GM12878 (cell line): ENCODE measurements around the gene APOL4. TPM values are rescaled to one million over a fixed set of nuclear protein-coding genes. Genes with fewer than 3 reads are reported as not detected.
A peak's percentile ranks its signal among the peaks of the same experiment; 100 is the strongest.

ENCODE experiments used
- BHLHE40 ChIP-seq, 2 experiments: fragments of 450-650 bp in 1 of 2; IDR thresholded peaks; 2 replicates each; pipeline ENCODE4 v1.6.1; 2011 to 2017; ENCODE audit warnings: low read depth in 2 of 2, borderline replicate concordance in 1 of 2, improper control_type of control experiment in 1 of 2, low read length in 1 of 2, mild to moderate bottlenecking in 1 of 2
- DPF2 ChIP-seq: fragments of 450-650 bp; IDR thresholded peaks from 2 replicates; pipeline ENCODE4 v1.6.1; 2017; ENCODE audit warnings: mild to moderate bottlenecking
- EED ChIP-seq: sonication (generic); IDR thresholded peaks from 2 replicates; pipeline ENCODE4 v1.6.1; 2016; ENCODE audit warnings: antibody characterized with exemption, low read depth
- IRF4 ChIP-seq: IDR thresholded peaks from 2 replicates; pipeline ENCODE4 v1.6.1; 2011; ENCODE audit warnings: low read depth, low read length
- JUNB ChIP-seq: IDR thresholded peaks from 2 replicates; pipeline ENCODE4 v1.6.1; 2016; ENCODE audit warnings: antibody characterized with exemption, mild to moderate bottlenecking
- MEF2B ChIP-seq: fragments of 450-650 bp; IDR thresholded peaks from 2 replicates; pipeline ENCODE4 v1.6.1; 2018; ENCODE audit warnings: mild to moderate bottlenecking, moderate library complexity; ENCODE audit not compliant: partially characterized antibody, poor library complexity, severe bottlenecking
- MYC ChIP-seq: IDR thresholded peaks from 2 replicates; pipeline ENCODE4 v1.6.1; 2011; ENCODE audit warnings: mild to moderate bottlenecking, low read length, moderate library complexity, inconsistent platforms; ENCODE audit not compliant: insufficient read depth, insufficient replicate concordance, insufficient read length, severe bottlenecking
- NBN ChIP-seq: fragments of 450-650 bp; IDR thresholded peaks from 2 replicates; pipeline ENCODE4 v1.6.1; 2016
- RELA ChIP-seq: fragments of 450-650 bp; IDR thresholded peaks from 2 replicates; pipeline ENCODE4 v1.8.0; 2014; ENCODE audit warnings: borderline replicate concordance; ENCODE audit not compliant: partially characterized antibody
- SMAD5 ChIP-seq: IDR thresholded peaks from 2 replicates; pipeline ENCODE4 v1.6.1; 2016; ENCODE audit warnings: antibody characterized with exemption, low read depth
- SP1 ChIP-seq: IDR thresholded peaks from one replicate; pipeline ENCODE4 v1.6.1; 2011; ENCODE audit warnings: low read depth, low read length
- SPI1 ChIP-seq: IDR thresholded peaks from 2 replicates; pipeline ENCODE4 v1.6.1; 2011; ENCODE audit warnings: low read depth, mild to moderate bottlenecking, low read length, moderate library complexity, borderline replicate concordance; ENCODE audit not compliant: insufficient read depth
- SREBF1 ChIP-seq: IDR thresholded peaks from 2 replicates; pipeline ENCODE4 v1.6.1; 2012; ENCODE audit warnings: mild to moderate bottlenecking, low read length
- SREBF2 ChIP-seq: IDR thresholded peaks from 2 replicates; pipeline ENCODE4 v1.6.1; 2012; ENCODE audit warnings: mild to moderate bottlenecking, low read length
- STAT1 ChIP-seq: fragments of 450-650 bp; conservative IDR thresholded peaks from 2 replicates; pipeline ENCODE4 v1.6.1; 2014; ENCODE audit warnings: antibody characterized with exemption, mild to moderate bottlenecking
- ZNF24 ChIP-seq: fragments of 450-650 bp; IDR thresholded peaks from 2 replicates; pipeline ENCODE4 v1.6.1; 2017; ENCODE audit warnings: antibody characterized with exemption, mild to moderate bottlenecking
- ZSCAN29 ChIP-seq: fragments of 450-650 bp; IDR thresholded peaks from 2 replicates; pipeline ENCODE4 v1.6.1; 2017; ENCODE audit warnings: mild to moderate bottlenecking, moderate library complexity
- polyA plus RNA-seq, 11 experiments: library from polyadenylated mRNA; depleted of rRNA in 4 of 11; unstranded in 6 of 11; stranded (reverse) in 5 of 11; fragments of >200 nt; fragmentation: Nextera tagmentation in 4 of 11; fragmentation: Illumina TruSeq in 1 of 11; extraction: Ambion mirVana in 4 of 11; extraction: Trizol in 1 of 11; gene quantifications; 1 replicate in 1 of 11; 2 replicates in 10 of 11; pipeline versions ENCODE4 v1.2.1 to v1.2.3, GENCODE V29; 2011 to 2016; ENCODE audit warnings: inconsistent platforms in 2 of 11, missing spikeins in 2 of 11, low read depth in 1 of 11
- total RNA-seq, 4 experiments: library from RNA; depleted of rRNA in 3 of 4; stranded (reverse); fragments of >200 nt in 3 of 4; fragmentation: Illumina TruSeq in 1 of 4; extraction: Trizol in 1 of 4; gene quantifications; 2 replicates each; pipeline versions ENCODE4 v1.2.1 to v1.2.3, GENCODE V29; 2013 to 2021
- TF ChIP-seq, protein P1 (sequence below): fragments of 450-650 bp; IDR thresholded peaks from 2 replicates; pipeline ENCODE4 v1.6.1; 2017; ENCODE audit warnings: mild to moderate bottlenecking
- TF ChIP-seq, protein P2 (sequence below): fragments of 450-650 bp; conservative IDR thresholded peaks from 2 replicates; pipeline ENCODE4 v1.6.1; 2017; ENCODE audit warnings: mild to moderate bottlenecking, moderate library complexity
- TF ChIP-seq, protein P3 (sequence below): fragments of 450-650 bp; formaldehyde crosslinking; IDR thresholded peaks from 2 replicates; pipeline ENCODE4 v1.4.0; 2022; ENCODE audit warnings: mild to moderate bottlenecking, moderate library complexity
- TF ChIP-seq, protein P4 (sequence below): IDR thresholded peaks from 2 replicates; pipeline ENCODE4 v1.6.1; 2011; ENCODE audit warnings: borderline replicate concordance, low read depth, mild to moderate bottlenecking, moderate library complexity, mixed read lengths, low read length; ENCODE audit not compliant: insufficient read depth; ENCODE audit errors: extremely low read length
- TF ChIP-seq, protein P5 (sequence below): fragments of 450-650 bp; IDR thresholded peaks from 2 replicates; pipeline ENCODE4 v1.6.1; 2016; ENCODE audit warnings: mild to moderate bottlenecking

APOL4 gene
- total and polyA plus RNA-seq, 10 of the 15 experiments (the other 5 are each of a cell fraction or from before 2014, with no cell fraction given), result 0.03 to 0.24 (median 0.19) TPM; not detected in 7

DNA sequence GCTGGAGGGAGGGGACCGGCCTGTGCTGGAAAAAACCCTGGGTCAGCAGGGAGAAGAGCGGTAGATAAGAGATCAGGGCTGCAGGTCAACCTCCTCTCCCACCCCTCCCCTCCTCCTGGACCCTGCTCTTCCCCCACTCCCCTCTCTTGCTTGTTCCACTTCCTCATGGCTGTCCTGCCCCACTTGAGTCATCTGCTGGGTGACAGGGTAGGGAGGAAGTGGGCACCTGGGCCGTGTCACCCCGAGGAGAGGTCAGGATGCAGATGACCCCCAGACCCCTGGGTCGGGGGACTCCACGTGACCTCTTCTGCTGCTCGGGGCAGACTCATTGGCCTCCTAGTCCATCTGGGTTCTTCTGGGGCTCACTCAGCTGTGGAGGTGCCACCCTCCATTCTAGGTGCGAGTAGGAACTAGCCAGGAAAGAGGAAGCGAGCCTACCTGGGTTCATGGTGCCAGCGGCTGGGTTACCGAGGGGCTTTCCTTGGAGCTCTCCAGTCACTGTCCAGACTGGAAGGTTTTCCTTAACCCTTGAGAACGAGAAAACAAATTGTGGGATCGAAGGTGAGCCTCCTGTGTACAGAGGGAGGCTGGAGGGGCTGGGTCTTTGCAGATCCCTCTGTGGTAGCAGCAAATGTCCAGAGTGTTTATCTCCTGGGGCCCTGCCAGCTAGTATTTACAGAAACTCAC is 31.2 kb upstream of the APOL4 start (continued):
- TF ChIP-seq, protein P1, sequence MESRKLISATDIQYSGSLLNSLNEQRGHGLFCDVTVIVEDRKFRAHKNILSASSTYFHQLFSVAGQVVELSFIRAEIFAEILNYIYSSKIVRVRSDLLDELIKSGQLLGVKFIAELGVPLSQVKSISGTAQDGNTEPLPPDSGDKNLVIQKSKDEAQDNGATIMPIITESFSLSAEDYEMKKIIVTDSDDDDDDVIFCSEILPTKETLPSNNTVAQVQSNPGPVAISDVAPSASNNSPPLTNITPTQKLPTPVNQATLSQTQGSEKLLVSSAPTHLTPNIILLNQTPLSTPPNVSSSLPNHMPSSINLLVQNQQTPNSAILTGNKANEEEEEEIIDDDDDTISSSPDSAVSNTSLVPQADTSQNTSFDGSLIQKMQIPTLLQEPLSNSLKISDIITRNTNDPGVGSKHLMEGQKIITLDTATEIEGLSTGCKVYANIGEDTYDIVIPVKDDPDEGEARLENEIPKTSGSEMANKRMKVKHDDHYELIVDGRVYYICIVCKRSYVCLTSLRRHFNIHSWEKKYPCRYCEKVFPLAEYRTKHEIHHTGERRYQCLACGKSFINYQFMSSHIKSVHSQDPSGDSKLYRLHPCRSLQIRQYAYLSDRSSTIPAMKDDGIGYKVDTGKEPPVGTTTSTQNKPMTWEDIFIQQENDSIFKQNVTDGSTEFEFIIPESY, result no peak
- TF ChIP-seq, protein P2, sequence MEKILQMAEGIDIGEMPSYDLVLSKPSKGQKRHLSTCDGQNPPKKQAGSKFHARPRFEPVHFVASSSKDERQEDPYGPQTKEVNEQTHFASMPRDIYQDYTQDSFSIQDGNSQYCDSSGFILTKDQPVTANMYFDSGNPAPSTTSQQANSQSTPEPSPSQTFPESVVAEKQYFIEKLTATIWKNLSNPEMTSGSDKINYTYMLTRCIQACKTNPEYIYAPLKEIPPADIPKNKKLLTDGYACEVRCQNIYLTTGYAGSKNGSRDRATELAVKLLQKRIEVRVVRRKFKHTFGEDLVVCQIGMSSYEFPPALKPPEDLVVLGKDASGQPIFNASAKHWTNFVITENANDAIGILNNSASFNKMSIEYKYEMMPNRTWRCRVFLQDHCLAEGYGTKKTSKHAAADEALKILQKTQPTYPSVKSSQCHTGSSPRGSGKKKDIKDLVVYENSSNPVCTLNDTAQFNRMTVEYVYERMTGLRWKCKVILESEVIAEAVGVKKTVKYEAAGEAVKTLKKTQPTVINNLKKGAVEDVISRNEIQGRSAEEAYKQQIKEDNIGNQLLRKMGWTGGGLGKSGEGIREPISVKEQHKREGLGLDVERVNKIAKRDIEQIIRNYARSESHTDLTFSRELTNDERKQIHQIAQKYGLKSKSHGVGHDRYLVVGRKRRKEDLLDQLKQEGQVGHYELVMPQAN, result no peak
- TF ChIP-seq ZNF24 (no peak), DPF2 (peak; percentile 72; the same call in 1 of the 2 replicates), NBN (no peak), EED (no peak), RELA (no peak), SREBF1 (no peak), SREBF2 (no peak), ZSCAN29 (no peak), BHLHE40 (IDR thresholded peaks at IDR 0.05; ENCODE audit: borderline replicate concordance in 1 of 2, low read depth in 2 of 2, low read length in 1 of 2) (peak in 1 of 2 experiments; percentile 58; a peak in 2 of 4 replicates), SMAD5 (no peak), SP1 (no peak), IRF4 (no peak), SPI1 (peak; percentile 58; the same call in 1 of the 2 replicates), STAT1 (no peak), MEF2B (no peak), JUNB (no peak), MYC (no peak)
- TF ChIP-seq, protein P3, sequence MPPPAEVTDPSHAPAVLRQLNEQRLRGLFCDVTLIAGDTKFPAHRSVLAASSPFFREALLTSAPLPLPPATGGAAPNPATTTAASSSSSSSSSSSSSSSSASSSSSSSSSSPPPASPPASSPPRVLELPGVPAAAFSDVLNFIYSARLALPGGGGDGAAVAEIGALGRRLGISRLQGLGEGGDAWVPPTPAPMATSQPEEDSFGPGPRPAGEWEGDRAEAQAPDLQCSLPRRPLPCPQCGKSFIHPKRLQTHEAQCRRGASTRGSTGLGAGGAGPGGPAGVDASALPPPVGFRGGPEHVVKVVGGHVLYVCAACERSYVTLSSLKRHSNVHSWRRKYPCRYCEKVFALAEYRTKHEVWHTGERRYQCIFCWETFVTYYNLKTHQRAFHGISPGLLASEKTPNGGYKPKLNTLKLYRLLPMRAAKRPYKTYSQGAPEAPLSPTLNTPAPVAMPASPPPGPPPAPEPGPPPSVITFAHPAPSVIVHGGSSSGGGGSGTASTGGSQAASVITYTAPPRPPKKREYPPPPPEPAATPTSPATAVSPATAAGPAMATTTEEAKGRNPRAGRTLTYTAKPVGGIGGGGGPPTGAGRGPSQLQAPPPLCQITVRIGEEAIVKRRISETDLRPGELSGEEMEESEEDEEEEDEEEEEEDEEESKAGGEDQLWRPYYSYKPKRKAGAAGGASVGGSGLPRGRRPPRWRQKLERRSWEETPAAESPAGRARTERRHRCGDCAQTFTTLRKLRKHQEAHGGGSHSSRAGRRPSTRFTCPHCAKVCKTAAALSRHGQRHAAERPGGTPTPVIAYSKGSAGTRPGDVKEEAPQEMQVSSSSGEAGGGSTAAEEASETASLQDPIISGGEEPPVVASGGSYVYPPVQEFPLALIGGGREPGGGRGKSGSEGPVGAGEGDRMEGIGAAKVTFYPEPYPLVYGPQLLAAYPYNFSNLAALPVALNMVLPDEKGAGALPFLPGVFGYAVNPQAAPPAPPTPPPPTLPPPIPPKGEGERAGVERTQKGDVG (CRISPR knock-in tag), result no peak
- TF ChIP-seq, protein P4, sequence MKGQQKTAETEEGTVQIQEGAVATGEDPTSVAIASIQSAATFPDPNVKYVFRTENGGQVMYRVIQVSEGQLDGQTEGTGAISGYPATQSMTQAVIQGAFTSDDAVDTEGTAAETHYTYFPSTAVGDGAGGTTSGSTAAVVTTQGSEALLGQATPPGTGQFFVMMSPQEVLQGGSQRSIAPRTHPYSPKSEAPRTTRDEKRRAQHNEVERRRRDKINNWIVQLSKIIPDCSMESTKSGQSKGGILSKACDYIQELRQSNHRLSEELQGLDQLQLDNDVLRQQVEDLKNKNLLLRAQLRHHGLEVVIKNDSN, result no peak
- TF ChIP-seq, protein P5, sequence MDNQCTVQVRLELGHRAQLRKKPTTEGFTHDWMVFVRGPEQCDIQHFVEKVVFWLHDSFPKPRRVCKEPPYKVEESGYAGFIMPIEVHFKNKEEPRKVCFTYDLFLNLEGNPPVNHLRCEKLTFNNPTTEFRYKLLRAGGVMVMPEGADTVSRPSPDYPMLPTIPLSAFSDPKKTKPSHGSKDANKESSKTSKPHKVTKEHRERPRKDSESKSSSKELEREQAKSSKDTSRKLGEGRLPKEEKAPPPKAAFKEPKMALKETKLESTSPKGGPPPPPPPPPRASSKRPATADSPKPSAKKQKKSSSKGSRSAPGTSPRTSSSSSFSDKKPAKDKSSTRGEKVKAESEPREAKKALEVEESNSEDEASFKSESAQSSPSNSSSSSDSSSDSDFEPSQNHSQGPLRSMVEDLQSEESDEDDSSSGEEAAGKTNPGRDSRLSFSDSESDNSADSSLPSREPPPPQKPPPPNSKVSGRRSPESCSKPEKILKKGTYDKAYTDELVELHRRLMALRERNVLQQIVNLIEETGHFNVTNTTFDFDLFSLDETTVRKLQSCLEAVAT, result no peak
